Thymus (tissue), 11 donors: Measurements from ENCODE around the gene MAGI3. TPM values are rescaled to one million over a fixed set of nuclear protein-coding genes. Genes with fewer than 3 reads are reported as not detected.
A peak's percentile ranks its signal among the peaks of the same experiment; 100 is the strongest.

ENCODE experiments used
- DNase-seq, 9 donors: peaks; one replicate each; pipeline ENCODE4 v3.0.0-alpha.2; 2013; ENCODE audit warnings: low spot score in 9 of 9, low read depth in 6 of 9, missing footprints in 1 of 9
- H3K27ac ChIP-seq, 2 donors: one replicate each; pipeline ENCODE4 v1.5.1; 2013; ENCODE audit warnings: control low read depth in 1 of 2, low read depth in 1 of 2, low read length in 1 of 2, mild to moderate bottlenecking in 1 of 2, moderate library complexity in 1 of 2
- H3K27me3 ChIP-seq, 2 donors: one replicate each; pipeline ENCODE4 v1.5.1; 2013; ENCODE audit warnings: low read length in 1 of 2; ENCODE audit not compliant: control insufficient read depth in 2 of 2, insufficient read depth in 1 of 2
- H3K36me3 ChIP-seq, 2 donors: one replicate each; pipeline ENCODE4 v1.5.1; 2013; ENCODE audit warnings: low read length in 1 of 2, mild to moderate bottlenecking in 1 of 2, moderate library complexity in 1 of 2; ENCODE audit not compliant: control insufficient read depth in 2 of 2, insufficient read depth in 2 of 2
- H3K4me1 ChIP-seq, 2 donors: one replicate each; pipeline ENCODE4 v1.5.1; 2013; ENCODE audit warnings: low read length in 2 of 2; ENCODE audit not compliant: control insufficient read depth in 2 of 2, insufficient read depth in 2 of 2
- H3K4me3 ChIP-seq, 2 donors: one replicate each; pipeline ENCODE4 v1.5.1; 2013; ENCODE audit warnings: low read length in 2 of 2, control low read depth in 1 of 2, mild to moderate bottlenecking in 1 of 2
- H3K9me3 ChIP-seq, 2 donors: one replicate each; pipeline ENCODE4 v1.5.1; 2013; ENCODE audit warnings: low read length in 1 of 2, mild to moderate bottlenecking in 1 of 2; ENCODE audit not compliant: control insufficient read depth in 2 of 2, insufficient read depth in 1 of 2
- WGBS: extraction: QIAGEN DNeasy Blood & Tissue Kit; methylation state at CpG from one replicate; pipeline ENCODE4 v1.1.7; 2013; 5-methylcytosine and 5-hydroxymethylcytosine counted together
- polyA plus RNA-seq: library from polyadenylated mRNA; stranded (reverse); fragments of 200-250 nt; gene quantifications from one replicate; pipeline ENCODE4 v1.2.3, GENCODE V29; 2013
- total RNA-seq: library from RNA; stranded (reverse); fragments of 120-200 nt; gene quantifications from one replicate; pipeline ENCODE4 v1.2.4, GENCODE V29; 2013
- donor health status: healthy.

The MAGI3 gene
- total and polyA plus RNA-seq, 2 donors, result 4.6 to 6.5 TPM

- no peaks in the 10 kb centered on the region for H3K4me1 ChIP-seq
- no peaks in the 10 kb centered on the region for H3K36me3 ChIP-seq
- no peaks in the 10 kb centered on the region for H3K27me3 ChIP-seq
- H3K9me3 ChIP-seq, result no peaks in the 10 kb centered on the region
- H3K27ac ChIP-seq, result no peak overlapping the region
- no peak for DNase-seq
- no peak overlapping the region for H3K4me3 ChIP-seq
- WGBS, result 88% methylated on average over 5 of the region's 5 CpGs
Observed at GRCh38 chr1:113375878-113376277, 14.4 kb upstream of the MAGI3 start.

- no peaks in the 10 kb centered on the region for H3K9me3 ChIP-seq
- no peak overlapping the region for H3K4me3 ChIP-seq
- H3K4me1 ChIP-seq, result no peaks in the 10 kb centered on the region
- 94% methylated on average over 3 of the region's 3 CpGs for WGBS
- no peak for DNase-seq
- H3K36me3 ChIP-seq, result no peaks in the 10 kb centered on the region
- no peak overlapping the region for H3K27ac ChIP-seq
- H3K27me3 ChIP-seq, result no peaks in the 10 kb centered on the region
Observed at GRCh38 chr1:113380075-113380474, 10.2 kb upstream of the MAGI3 start.

GRCh38 chr1:113388017-113388620 lies 2.2 kb upstream of the MAGI3 start:
- H3K27ac ChIP-seq, result no peak overlapping the region
- 94% methylated on average over 1 of the region's 1 CpG for WGBS
- H3K4me3 ChIP-seq, result no peak overlapping the region
- DNase-seq, result no peak
- H3K4me1 ChIP-seq, result peaks cover 7 to 16% of the 10 kb centered on the region in 2 donors
- H3K9me3 ChIP-seq, result peaks cover 0 to 1% of the 10 kb centered on the region in 2 donors
- peaks cover 10 to 14% of the 10 kb centered on the region in 2 donors for H3K27me3 ChIP-seq
- H3K36me3 ChIP-seq, result no peaks in the 10 kb centered on the region

GRCh38 chr1:113388621-113389358 lies 1.5 kb upstream of the MAGI3 start:
- Histone ChIP-seq H3K9me3 (peaks cover 0 to 1% of the 10 kb centered on the region in 2 donors), H3K4me3 (no peak overlapping the region), H3K36me3 (no peaks in the 10 kb centered on the region), H3K4me1 (peaks cover 7 to 16% of the 10 kb centered on the region in 2 donors), H3K27ac (no peak overlapping the region), H3K27me3 (peaks cover 10 to 14% of the 10 kb centered on the region in 2 donors)
- DNase-seq, result no peak
- 28% methylated on average over 8 of the region's 8 CpGs for WGBS

- Histone ChIP-seq H3K36me3 (no peaks in the 10 kb centered on the region), H3K4me3 (peak overlapping the region; percentile 68 to 89), H3K4me1 (peaks cover 7 to 16% of the 10 kb centered on the region in 2 donors), H3K9me3 (peaks cover 0 to 1% of the 10 kb centered on the region in 2 donors), H3K27me3 (peaks cover 10 to 14% of the 10 kb centered on the region in 2 donors), H3K27ac (peak overlapping the region in 1 of 2 donors; percentile 69)
- peak in 2 of 9 donors; percentile 3 to 15 for DNase-seq
- 12% methylated on average over 13 of the region's 13 CpGs for whole genome bisulfite sequencing
Observed at GRCh38 chr1:113389359-113389952, 859 bp upstream of the MAGI3 start.

GRCh38 chr1:113390871-113391648 lies 745 bp downstream of the MAGI3 start:
- under 1% methylated on average over 74 of the region's 74 CpGs for WGBS
- Histone ChIP-seq H3K27ac (peak overlapping the region; percentile 36 to 41), H3K27me3 (peaks cover 10 to 14% of the 10 kb centered on the region in 2 donors), H3K36me3 (no peaks in the 10 kb centered on the region), H3K9me3 (peaks cover 0 to 1% of the 10 kb centered on the region in 2 donors), H3K4me3 (peak overlapping the region; percentile 68 to 89), H3K4me1 (peaks cover 7 to 16% of the 10 kb centered on the region in 2 donors)
- peak in 6 of 9 donors; percentile 18 to 65 (median 31) for DNase-seq

- peaks cover 7 to 16% of the 10 kb centered on the region in 2 donors for H3K4me1 ChIP-seq
- H3K27ac ChIP-seq, result peak overlapping the region in 1 of 2 donors; percentile 41
- peaks cover 0 to 1% of the 10 kb centered on the region in 2 donors for H3K9me3 ChIP-seq
- peak overlapping the region; percentile 68 to 89 for H3K4me3 ChIP-seq
- DNase-seq, result peak in 4 of 9 donors; percentile 12 to 55 (median 24)
- H3K36me3 ChIP-seq, result no peaks in the 10 kb centered on the region
- peaks cover 10 to 14% of the 10 kb centered on the region in 2 donors for H3K27me3 ChIP-seq
- WGBS, result 47% methylated on average over 9 of the region's 9 CpGs
Observed at GRCh38 chr1:113391649-113392271, 1.4 kb downstream of the MAGI3 start.

- H3K9me3 ChIP-seq, result peaks cover 0 to 1% of the 10 kb centered on the region in 2 donors
- 95% methylated on average over 3 of the region's 3 CpGs for WGBS
- H3K36me3 ChIP-seq, result no peaks in the 10 kb centered on the region
- H3K4me1 ChIP-seq, result peaks cover 7 to 16% of the 10 kb centered on the region in 2 donors
- peaks cover 10 to 14% of the 10 kb centered on the region in 2 donors for H3K27me3 ChIP-seq
- H3K4me3 ChIP-seq, result no peak overlapping the region
- H3K27ac ChIP-seq, result no peak overlapping the region
- no peak for DNase-seq
Observed at GRCh38 chr1:113392541-113393128, 2.3 kb downstream of the MAGI3 start.
